Measurements from ENCODE around the gene EDAR. TPM values are rescaled to one million over a fixed set of nuclear protein-coding genes. Genes with fewer than 3 reads are reported as not detected.

Gene EDAR
- total RNA-seq, 2 donors from 2014 or later, result not detected

DNA sequence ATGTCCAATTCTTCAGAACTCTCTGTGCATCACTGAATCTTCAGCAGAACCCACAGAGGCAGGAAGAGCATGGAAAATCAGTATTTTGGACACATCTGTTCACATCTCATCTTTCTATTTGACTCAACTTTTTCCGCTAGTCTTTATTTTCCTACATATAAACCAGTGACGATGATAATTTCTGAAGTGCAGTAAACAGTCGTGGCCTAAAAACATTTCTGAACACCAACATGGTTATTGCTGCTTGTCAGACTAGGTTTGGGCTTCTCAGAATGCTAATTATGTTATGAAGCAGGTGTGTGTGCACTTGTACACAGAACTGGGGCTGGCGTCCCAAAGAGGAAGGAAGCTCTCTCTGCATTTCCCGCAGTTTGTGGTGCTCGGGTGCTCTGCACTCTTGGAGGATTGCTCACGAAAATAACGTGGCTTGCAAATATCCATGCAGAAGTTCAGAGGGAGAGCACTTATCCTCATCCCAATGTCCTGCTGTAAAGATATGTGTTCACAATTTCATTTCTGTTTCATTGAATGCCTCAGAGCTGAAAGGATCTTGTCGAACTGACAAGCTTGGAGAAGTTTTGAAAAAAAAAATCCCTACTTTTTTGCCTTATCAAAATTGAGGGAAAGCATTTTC, 50.8 kb downstream of the EDAR start:
- peaks cover 6% of the 10 kb centered on the region for H3K27me3 Mint-ChIP-seq (ENCODE audit: insufficient read depth)

GRCh38 chr2:108937367-108938017, 51.5 kb downstream of the EDAR start:
- Histone ChIP-seq H3K27me3 (ENCODE audit: control insufficient read depth, insufficient read depth, low read length, poor library complexity, severe bottlenecking) (no peaks in the 10 kb centered on the region), H3K27ac (ENCODE audit: low read depth, low read length) (peak overlapping the region; percentile 53), H3K9me3 (ENCODE audit: control insufficient read depth, low read length) (no peaks in the 10 kb centered on the region), H3K4me3 (ENCODE audit: low read length) (no peak overlapping the region), H3K9ac (ENCODE audit: extremely low read depth, low read length, poor library complexity, severe bottlenecking) (no peak overlapping the region), H3K4me1 (ENCODE audit: control insufficient read depth, insufficient read depth, low read length) (no peaks in the 10 kb centered on the region), H3K36me3 (ENCODE audit: control insufficient read depth, insufficient read depth, low read length) (no peaks in the 10 kb centered on the region)
- TF ChIP-seq, protein P1, sequence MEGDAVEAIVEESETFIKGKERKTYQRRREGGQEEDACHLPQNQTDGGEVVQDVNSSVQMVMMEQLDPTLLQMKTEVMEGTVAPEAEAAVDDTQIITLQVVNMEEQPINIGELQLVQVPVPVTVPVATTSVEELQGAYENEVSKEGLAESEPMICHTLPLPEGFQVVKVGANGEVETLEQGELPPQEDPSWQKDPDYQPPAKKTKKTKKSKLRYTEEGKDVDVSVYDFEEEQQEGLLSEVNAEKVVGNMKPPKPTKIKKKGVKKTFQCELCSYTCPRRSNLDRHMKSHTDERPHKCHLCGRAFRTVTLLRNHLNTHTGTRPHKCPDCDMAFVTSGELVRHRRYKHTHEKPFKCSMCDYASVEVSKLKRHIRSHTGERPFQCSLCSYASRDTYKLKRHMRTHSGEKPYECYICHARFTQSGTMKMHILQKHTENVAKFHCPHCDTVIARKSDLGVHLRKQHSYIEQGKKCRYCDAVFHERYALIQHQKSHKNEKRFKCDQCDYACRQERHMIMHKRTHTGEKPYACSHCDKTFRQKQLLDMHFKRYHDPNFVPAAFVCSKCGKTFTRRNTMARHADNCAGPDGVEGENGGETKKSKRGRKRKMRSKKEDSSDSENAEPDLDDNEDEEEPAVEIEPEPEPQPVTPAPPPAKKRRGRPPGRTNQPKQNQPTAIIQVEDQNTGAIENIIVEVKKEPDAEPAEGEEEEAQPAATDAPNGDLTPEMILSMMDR (conservative IDR thresholded peaks at IDR 0.05), result no peak
- 85 to 92% methylated on average over 3 to 5 of the region's 5 CpGs for WGBS, 2 experiments (ENCODE audit: insufficient coverage in 1 of 2, insufficient read length in 1 of 2)
- no peak for DNase-seq
- no peaks in the 10 kb centered on the region for H3K9me3 Mint-ChIP-seq
- peaks cover 6% of the 10 kb centered on the region for H3K27me3 Mint-ChIP-seq (ENCODE audit: insufficient read depth)
- peaks cover 19% of the 10 kb centered on the region for H3K4me1 Mint-ChIP-seq
- no peaks in the 10 kb centered on the region for H3K36me3 Mint-ChIP-seq (ENCODE audit: low read depth)
- H3K27ac Mint-ChIP-seq, result no peak overlapping the region
- H3K4me3 Mint-ChIP-seq, result no peak overlapping the region

More for the DNA sequence above, 50.8 kb downstream of the EDAR start:
- no peaks in the 10 kb centered on the region for H3K36me3 Mint-ChIP-seq (ENCODE audit: low read depth)
- Histone ChIP-seq H3K4me1 (ENCODE audit: control insufficient read depth, insufficient read depth, low read length) (no peaks in the 10 kb centered on the region), H3K27me3 (ENCODE audit: control insufficient read depth, insufficient read depth, low read length, poor library complexity, severe bottlenecking) (no peaks in the 10 kb centered on the region), H3K27ac (ENCODE audit: low read depth, low read length) (no peak overlapping the region), H3K36me3 (ENCODE audit: control insufficient read depth, insufficient read depth, low read length) (no peaks in the 10 kb centered on the region), H3K4me3 (ENCODE audit: low read length) (no peak overlapping the region), H3K9me3 (ENCODE audit: control insufficient read depth, low read length) (no peaks in the 10 kb centered on the region), H3K9ac (ENCODE audit: extremely low read depth, low read length, poor library complexity, severe bottlenecking) (no peak overlapping the region)
- H3K9me3 Mint-ChIP-seq, result no peaks in the 10 kb centered on the region
- no peak overlapping the region for H3K4me3 Mint-ChIP-seq
- TF ChIP-seq, protein P1 (conservative IDR thresholded peaks at IDR 0.05), result no peak
- DNase-seq, result no peak
- H3K27ac Mint-ChIP-seq, result no peak overlapping the region
- 89 to 93% methylated on average over 7 to 9 of the region's 9 CpGs for WGBS, 2 experiments (ENCODE audit: insufficient coverage in 1 of 2, insufficient read length in 1 of 2)
- H3K4me1 Mint-ChIP-seq, result peaks cover 17% of the 10 kb centered on the region

GRCh38 chr2:108936866-108937265, 52.2 kb downstream of the EDAR start:
- Histone ChIP-seq H3K36me3 (ENCODE audit: control insufficient read depth, insufficient read depth, low read length) (no peaks in the 10 kb centered on the region), H3K27me3 (ENCODE audit: control insufficient read depth, insufficient read depth, low read length, poor library complexity, severe bottlenecking) (no peaks in the 10 kb centered on the region), H3K9ac (ENCODE audit: extremely low read depth, low read length, poor library complexity, severe bottlenecking) (no peak overlapping the region), H3K27ac (ENCODE audit: low read depth, low read length) (peak overlapping the region; percentile 92), H3K4me3 (ENCODE audit: low read length) (no peak overlapping the region), H3K9me3 (ENCODE audit: control insufficient read depth, low read length) (no peaks in the 10 kb centered on the region), H3K4me1 (ENCODE audit: control insufficient read depth, insufficient read depth, low read length) (no peaks in the 10 kb centered on the region)
- H3K36me3 Mint-ChIP-seq (ENCODE audit: low read depth), result no peaks in the 10 kb centered on the region
- peaks cover 3% of the 10 kb centered on the region for H3K27me3 Mint-ChIP-seq (ENCODE audit: insufficient read depth)
- peaks cover 19% of the 10 kb centered on the region for H3K4me1 Mint-ChIP-seq
- WGBS, 2 experiments (ENCODE audit: insufficient coverage in 1 of 2, insufficient read length in 1 of 2), result 57 to 74% methylated on average over 6 to 7 of the region's 7 CpGs
- TF ChIP-seq, protein P1 (conservative IDR thresholded peaks at IDR 0.05), result no peak
- no peak overlapping the region for H3K4me3 Mint-ChIP-seq
- DNase-seq, result no peak
- no peaks in the 10 kb centered on the region for H3K9me3 Mint-ChIP-seq
- H3K27ac Mint-ChIP-seq, result no peak overlapping the region
